GM21367 (cell line): ENCODE measurements around the gene UNC45B.
A peak's percentile ranks its signal among the peaks of the same experiment; 100 is the strongest.
"Not testable (repeated sequence)": the region's sequence is repeated elsewhere in the genome, so short reads cannot be mapped to it uniquely, and the experiment has no call there.

ENCODE experiments used
- ATAC-seq: cut with Tn5 transposase; IDR thresholded peaks from one replicate; pipeline ENCODE4 v1.9.1; 2021; ENCODE audit not compliant: unreplicated experiment

Gene UNC45B

DNA sequence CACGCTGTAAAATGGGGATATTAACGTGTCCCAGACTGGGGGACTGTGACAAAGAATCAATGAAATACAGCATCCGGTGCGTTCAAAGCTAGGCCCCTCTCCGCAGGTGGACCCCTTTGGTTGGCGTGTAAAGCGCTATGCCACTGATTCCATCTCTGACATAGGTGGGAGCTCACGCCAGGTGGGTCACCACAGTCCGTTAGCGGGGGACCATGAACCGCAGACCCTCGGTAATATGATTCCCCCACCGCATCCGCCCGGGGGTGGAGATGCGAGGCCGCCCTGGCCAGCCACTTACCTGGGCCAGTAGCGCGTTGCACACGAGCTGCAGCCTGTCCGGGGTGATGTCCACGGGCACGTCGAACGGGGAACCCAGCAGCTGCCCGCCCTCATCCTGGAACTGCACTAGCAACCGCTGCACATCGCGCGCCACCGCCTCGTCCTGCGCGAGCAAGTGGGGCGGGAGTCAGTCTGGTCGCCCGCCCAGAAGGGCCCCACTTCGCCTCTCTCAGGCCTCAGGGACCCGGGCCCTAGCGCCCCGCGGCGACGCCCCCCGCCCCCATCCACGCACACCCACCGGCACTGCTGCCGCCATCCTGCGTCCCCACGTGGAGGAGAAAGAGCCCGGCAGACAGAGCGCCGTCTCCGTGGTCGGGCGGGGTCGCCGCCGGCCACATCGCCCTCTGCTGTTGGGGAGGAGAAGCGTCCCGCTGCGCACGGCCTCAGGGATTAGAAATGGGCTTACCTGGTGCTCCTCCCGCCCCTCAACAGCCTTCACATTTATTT lies 5.7 kb upstream of the UNC45B start, which contains the start of gene NLE1:
TSS of gene NLE1 (minus strand) at position 623 of the 786 bp plus-strand sequence. CDS start at position 595, 28 bp downstream.
- peak; percentile 82 for ATAC-seq

DNA sequence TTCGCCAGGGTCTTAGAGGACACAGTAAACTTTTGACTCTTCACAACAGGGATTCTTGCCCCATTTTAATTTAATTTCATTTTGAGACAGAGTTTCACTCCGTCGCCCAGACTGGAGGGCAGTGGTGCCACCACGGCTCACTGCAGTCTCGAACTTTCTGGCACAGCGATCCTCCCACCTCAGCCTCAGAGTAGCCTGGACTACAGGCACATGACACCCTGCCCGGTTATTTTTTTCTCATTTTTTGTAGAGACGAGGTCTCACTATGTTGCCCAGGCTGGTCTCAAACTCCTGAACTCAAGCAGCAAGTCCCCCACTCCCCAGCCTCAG lies 5.2 kb upstream of the UNC45B start:
- no peak for ATAC-seq

DNA sequence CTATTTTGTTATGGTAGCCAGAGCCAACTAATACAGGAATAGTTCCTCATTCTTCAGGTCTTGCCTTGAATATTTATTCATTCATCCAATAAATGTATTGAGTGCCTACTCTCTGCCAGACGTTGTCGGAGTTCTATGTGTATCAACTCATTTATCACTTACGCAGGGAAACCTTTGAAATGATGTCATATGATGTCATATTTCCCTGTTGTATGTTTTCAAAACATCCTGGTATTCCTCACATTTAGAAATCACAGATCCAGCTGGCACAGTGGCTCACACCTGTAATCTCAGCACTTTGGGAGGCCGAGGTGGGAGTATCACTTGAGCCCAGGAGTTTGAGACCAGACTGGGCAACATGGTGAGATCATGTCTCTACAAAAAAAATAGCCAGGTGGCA lies 2.8 kb upstream of the UNC45B start:
- ATAC-seq, result no peak

DNA sequence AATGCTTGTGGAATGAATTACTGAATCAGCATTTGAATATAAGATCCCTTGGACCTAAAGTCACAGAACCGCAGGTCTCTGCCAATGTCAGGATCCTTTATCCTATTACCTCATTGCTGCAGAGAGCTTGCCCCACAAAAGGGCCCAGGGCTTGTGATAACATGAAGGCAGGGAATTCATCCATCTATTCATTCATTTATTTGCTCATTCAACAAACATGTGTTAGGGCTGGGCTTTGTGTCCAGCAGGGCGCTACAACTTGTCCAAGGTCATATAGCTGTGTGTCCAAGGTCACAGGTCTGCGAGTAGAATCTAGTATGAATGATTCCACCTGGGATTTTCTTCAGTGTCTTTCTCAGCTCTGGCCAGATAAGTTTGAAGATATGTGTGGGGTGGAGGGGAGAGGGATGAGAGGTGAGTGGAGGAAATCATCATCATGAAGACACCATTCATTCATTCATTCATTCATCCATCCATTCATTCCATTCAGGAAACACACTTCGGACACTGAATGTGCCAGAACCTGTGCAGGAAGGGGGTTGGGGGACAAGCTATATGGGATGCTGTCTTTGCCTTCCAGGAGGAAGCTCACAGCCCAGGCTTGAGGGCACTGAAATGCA lies 1.3 kb upstream of the UNC45B start:
- no peak for ATAC-seq

GRCh38 chr17:35148144-35148543 lies 527 bp downstream of the UNC45B start:
- no peak for ATAC-seq

DNA sequence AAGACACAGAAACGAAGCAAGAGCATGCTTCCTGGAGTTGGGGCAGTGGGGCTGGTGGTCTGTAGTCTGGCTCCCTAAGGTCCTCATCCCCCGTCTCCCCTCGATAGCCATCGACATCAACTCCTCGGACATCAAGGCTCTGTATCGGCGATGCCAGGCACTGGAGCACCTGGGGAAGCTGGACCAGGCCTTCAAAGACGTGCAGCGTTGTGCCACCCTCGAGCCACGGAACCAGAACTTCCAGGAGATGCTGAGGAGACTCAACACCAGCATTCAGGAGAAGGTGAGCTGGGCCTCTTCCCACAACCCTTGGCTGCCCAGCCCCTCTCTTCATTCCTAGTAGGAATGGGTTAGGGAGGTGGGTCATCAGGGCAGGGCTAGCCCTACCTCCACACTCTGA lies 2.3 kb downstream of the UNC45B start:
- no peak for ATAC-seq

- ATAC-seq, result not testable (repeated sequence)
Observed at GRCh38 chr17:35151080-35151479, 3.5 kb downstream of the UNC45B start.

- no peak for ATAC-seq
Observed at GRCh38 chr17:35152421-35153140, 5.0 kb downstream of the UNC45B start.

DNA sequence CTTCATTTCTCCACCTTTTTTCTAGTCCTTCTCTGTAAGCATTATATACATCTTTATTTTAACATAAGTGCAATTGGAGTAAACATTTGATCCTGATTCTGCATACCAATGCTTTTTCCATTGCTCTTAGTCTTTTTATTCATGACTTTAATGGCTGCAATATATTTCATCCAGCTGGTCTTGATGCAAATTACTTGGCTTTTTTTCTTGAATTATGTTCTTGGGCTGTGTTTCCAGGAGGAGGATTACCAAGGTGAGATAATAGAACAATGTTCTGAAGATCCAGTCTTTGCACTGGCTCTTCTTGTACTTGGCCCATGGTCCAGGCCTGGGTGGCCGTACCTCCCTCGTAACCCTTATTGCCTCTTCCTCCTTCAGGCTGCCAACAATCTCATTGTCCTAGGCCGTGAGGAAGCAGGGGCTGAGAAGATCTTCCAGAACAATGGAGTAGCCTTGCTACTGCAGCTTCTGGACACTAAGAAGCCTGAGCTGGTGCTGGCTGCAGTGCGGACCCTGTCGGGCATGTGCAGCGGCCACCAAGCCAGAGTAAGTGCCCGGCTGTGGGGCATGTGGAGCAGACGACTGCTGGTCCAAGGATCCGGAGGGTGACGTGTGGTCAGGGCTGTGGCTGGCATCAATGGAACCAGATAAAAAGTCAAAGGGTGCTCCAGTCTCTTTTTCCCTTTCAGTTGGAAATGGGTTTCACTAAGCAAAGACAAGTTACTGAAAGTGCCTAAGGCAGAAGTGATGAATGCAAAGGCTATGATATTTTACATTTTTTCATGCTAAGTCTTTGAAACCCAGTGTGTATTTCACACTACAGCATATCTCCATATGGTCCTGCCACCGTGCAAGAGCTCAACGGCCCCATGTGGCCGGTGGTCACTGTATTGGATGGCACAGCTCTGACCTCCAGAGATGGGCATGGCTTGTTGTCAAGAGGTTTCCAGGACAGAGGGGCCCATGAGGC lies 6.9 kb downstream of the UNC45B start:
- ATAC-seq, result no peak

- ATAC-seq, result no peak
Observed at GRCh38 chr17:35155246-35155645, 7.6 kb downstream of the UNC45B start.

- no peak for ATAC-seq
Observed at GRCh38 chr17:35159940-35160339, 12.3 kb downstream of the UNC45B start.

DNA sequence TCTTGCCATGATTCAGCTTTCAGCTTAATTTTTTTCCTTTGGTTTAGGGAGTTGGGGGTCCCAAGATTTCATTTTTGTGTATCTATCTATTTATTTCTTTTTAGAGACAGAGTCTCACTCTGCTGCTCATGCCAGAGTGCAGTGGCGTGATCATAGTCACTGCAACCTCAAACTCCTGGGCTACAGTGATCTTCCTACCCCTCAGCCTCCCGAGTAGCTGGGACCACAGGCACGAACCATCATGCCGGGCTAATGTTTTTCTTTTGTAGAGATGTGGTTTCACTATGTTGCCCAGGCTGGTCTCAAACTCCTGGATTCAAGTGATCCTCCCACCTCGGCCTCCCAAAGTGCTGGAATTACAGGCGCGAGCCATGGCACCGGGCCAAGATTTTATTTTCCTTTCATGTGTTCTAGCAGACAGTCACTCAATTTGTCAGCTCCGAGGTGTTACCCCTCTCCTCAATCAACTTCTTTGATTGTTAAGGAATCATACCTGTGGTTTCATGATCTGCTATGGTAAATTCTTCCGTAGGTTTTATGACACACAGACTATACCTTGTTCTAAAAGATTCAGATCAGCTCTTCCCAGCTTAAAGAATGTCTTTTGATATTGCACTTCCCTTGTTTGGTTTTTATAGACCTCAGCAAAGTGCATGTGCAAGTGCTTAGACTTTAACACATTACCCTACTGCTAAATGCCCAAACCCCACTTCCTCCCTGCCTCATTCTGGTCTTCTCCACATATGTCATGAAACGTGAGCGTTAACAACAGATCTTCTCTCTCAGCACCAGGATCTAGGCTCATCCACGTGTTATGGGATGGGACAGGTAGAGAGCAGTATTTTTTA lies 13.0 kb downstream of the UNC45B start:
- ATAC-seq, result no peak

DNA sequence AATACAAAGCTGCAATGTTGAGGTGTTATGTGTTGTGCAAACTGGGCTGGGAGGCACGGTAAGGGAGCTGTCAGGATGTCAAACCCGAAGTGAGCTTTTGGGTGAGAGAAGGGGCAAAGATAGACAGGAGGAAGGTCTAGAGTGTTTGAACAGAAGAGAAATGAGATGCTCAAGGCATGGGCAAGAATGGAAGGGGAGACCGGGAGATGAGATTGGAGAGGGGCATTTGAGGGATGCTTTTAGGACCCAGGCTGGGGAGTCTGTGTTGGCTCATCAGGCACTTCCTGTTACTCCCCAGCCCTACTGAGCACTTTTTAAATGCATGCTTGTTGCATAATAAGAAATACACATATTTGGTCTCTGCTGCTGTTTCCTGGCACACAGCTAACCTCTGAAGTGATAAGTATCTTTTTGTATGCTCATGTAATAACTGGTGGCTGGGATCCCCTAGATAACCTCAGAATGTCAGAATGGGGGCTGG lies 13.7 kb downstream of the UNC45B start:
- ATAC-seq, result no peak

GRCh38 chr17:35162755-35163154 lies 15.1 kb downstream of the UNC45B start:
- no peak for ATAC-seq

DNA sequence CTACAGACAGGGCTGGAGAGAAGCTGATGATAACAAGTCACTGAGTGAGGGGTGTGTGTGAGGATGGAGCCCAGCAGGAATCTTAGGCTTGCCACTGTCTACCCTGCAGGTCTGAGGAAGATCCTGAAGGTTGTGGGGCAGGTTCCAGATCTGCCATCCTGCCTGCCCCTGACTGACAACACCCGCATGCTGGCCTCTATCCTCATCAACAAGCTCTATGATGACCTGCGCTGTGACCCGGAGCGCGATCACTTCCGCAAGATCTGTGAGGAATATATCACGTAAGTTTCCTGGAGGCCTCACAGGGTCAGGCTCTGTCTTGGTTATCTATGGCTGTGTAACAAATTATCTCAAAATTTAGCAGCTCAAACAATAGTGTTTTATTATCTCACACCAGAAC lies 16.3 kb downstream of the UNC45B start:
- no peak for ATAC-seq

GRCh38 chr17:35164716-35165115 lies 17.1 kb downstream of the UNC45B start:
- ATAC-seq, result no peak

DNA sequence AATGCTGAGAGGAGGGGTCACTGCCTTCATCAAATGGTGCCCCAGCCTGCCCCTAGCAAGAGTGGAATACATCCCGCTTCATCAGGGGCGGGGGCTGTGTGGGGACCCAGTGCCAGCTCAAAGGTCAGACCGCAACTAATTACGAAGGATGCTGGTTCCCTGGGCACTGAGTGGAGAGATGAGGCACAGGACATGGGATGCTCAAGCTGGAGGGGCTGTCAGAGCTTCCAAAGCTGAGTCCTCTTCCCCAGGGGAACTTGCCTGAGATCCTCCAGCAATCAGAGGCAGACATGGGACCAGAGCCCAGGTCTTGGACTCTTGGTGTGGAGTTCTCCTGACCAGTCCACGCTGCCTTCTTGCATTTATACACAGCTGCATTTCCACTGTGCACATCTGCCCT lies 18.9 kb downstream of the UNC45B start:
- no peak for ATAC-seq

DNA sequence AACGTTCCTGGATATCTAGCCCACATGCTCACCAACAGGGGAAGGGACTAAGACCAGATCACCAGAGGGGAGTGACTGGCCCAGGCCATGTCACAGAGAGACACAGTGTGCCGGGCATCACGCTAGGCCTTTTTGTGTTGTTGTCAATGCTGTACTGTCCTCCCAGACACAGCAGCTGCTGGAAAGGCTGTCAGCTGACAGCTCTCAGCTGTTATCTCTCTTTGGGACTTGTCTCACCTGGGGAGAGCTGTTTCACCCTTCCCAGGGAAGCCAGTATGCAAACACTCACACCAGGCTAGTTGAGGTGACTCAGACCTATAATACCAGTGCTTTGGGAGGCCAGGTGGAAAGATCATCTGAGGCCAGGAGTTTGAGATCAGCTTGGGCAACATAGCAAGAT lies 19.4 kb downstream of the UNC45B start:
- no peak for ATAC-seq

GRCh38 chr17:35167666-35168065 lies 20.0 kb downstream of the UNC45B start:
- ATAC-seq, result no peak

GRCh38 chr17:35169835-35170363 lies 22.3 kb downstream of the UNC45B start:
- ATAC-seq, result no peak
